ENCODE data around the gene LCNL1.

The LCNL1 gene

DNA sequence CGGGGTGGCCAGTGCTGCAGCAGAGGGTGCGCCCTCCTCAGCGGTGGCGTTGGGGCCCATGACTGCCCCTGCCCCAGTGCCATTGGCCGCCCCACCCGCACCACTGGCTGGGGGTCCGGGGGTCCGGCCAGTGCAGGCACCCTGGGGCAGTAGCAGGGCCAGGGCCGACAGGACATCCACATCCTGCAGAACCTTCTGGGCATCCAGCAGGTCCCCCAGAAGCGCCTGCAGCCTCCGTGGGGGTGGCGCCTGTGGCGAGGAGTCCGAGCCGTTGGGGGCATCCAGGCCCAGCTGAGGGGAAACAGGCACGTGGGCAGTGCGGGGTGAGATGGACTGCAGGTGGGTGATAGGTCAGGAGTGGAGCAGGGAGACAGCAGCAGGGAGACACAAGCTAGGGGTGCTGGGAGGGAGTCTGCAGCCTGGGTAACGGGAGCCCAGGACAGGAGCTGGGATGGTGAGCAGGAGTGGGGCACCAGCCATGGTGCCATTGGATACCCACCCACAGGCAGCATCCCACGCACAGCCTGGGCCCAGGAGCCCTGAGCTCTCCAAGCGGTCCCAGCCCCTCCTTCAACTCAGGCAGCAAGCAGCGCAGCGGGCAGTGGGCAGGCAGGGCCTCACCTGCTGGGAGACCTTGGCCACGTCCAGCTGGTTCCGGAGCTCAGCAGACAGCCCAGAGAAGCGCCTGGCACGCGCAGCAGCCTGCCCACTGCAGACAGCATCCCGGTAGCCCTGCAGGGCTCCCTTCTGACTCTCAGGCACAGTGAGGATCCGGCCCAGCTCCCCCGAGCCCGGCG is 38.2 kb downstream of the LCNL1 start:
- Histone ChIP-seq H3K4me2 (ENCODE audit: low read length) (no peak overlapping the region), H3K36me3 (ENCODE audit: control insufficient read depth, insufficient read depth, low read length) (no peaks in the 10 kb centered on the region)
- TF ChIP-seq, protein P1, sequence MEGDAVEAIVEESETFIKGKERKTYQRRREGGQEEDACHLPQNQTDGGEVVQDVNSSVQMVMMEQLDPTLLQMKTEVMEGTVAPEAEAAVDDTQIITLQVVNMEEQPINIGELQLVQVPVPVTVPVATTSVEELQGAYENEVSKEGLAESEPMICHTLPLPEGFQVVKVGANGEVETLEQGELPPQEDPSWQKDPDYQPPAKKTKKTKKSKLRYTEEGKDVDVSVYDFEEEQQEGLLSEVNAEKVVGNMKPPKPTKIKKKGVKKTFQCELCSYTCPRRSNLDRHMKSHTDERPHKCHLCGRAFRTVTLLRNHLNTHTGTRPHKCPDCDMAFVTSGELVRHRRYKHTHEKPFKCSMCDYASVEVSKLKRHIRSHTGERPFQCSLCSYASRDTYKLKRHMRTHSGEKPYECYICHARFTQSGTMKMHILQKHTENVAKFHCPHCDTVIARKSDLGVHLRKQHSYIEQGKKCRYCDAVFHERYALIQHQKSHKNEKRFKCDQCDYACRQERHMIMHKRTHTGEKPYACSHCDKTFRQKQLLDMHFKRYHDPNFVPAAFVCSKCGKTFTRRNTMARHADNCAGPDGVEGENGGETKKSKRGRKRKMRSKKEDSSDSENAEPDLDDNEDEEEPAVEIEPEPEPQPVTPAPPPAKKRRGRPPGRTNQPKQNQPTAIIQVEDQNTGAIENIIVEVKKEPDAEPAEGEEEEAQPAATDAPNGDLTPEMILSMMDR (IDR thresholded peaks at IDR 0.05) = no peak

DNA sequence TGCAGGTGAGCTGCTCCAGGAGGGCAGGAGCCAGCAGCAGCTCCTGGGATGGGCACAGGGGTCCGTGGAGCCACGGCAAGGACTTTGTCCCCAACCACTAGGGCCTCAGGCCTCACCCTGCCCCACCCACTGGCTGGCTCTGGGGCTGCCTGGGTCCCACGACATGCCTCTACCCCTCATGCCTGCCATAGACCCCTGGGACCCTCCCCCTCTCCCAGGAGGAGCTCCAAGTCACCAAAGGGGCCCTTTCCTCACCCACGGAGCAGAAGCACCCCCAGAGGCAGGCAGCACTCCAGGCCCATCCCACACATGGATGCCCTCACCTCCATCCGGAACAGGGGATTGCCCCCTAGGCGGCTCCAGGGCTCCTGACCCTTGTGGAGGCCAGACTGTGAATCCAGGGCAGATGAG is 38.8 kb downstream of the LCNL1 start:
- no peaks in the 10 kb centered on the region for H3K36me3 ChIP-seq (ENCODE audit: control insufficient read depth, insufficient read depth, low read length)

More for the DNA sequence above, 38.2 kb downstream of the LCNL1 start:
- Histone ChIP-seq H3K27me3 (ENCODE audit: control insufficient read depth, insufficient read depth, low read length) (no peaks in the 10 kb centered on the region), H3K27ac (no peak overlapping the region), H3K9me3 (ENCODE audit: control insufficient read depth, low read length) (no peaks in the 10 kb centered on the region), H2AFZ (no peak overlapping the region), H3K79me2 (no peaks in the 10 kb centered on the region), H3K4me3 (ENCODE audit: low read depth, low read length) (no peak overlapping the region), H3K9ac (no peak overlapping the region), H3K4me1 (peaks cover 1% of the 10 kb centered on the region)

DNA sequence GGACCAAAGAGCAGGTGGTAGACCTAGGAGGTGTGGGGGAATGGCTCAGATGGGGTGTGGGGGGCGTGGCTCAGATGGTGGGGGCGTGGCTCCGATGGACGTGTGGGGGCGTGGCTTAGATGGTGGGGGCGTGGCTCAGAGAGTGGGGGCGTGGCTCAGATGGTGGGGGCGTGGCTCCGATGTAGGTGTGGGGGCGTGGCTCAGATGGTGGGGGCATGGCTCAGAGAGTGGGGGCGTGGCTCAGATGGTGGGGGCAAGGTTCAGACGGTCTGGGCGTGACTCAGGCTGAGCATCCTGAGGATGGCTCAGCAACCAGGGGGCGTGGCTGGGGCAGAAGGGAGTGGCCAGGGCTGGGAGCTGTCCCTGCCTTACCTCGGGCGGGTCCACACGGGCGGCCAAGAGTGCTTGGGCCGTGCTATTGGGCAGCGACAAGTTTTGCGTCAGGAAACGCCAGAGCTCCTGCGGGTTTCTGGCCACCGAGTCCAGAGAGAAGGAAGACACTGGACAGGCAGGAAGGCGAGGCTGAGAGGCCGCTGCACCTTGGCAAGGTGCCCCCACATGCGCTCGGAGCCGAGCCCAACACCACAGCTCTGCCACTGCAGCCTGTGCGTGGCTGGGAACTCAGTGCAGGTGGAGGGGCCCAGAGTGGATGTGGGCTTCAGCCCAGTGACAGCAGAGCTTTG is 39.3 kb downstream of the LCNL1 start:
- H3K27ac ChIP-seq = no peak overlapping the region

More for the DNA sequence above, 38.8 kb downstream of the LCNL1 start:
- H3K4me3 ChIP-seq (ENCODE audit: low read depth, low read length) = no peak overlapping the region
- no peaks in the 10 kb centered on the region for H3K79me2 ChIP-seq
- no peak overlapping the region for H3K9ac ChIP-seq
- no peak overlapping the region for H3K27ac ChIP-seq
- H3K4me2 ChIP-seq (ENCODE audit: low read length) = no peak overlapping the region
- H3K27me3 ChIP-seq (ENCODE audit: control insufficient read depth, insufficient read depth, low read length) = no peaks in the 10 kb centered on the region
- TF ChIP-seq, protein P1 (IDR thresholded peaks at IDR 0.05) = no peak
- peaks cover 4% of the 10 kb centered on the region for H3K4me1 ChIP-seq
- H3K9me3 ChIP-seq (ENCODE audit: control insufficient read depth, low read length) = no peaks in the 10 kb centered on the region
- H2AFZ ChIP-seq = no peak overlapping the region

DNA sequence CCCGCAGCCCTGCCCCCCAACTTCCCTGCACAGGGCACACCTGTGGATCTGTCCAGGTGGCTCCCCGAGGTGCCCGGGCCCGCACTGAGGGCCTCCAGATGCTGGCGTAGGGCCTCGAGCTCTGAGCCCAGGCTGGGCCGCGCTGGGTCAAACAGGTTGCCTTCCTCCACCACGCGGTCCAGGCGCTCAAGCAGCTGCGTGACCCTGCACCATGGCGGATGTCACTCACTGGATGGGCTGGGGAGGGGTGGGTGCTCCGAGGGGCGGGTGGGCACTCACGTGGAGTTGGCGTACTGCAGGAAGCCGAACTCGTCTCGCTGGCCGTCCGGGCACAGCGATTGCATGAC is 39.8 kb downstream of the LCNL1 start:
- Histone ChIP-seq H3K36me3 (ENCODE audit: control insufficient read depth, insufficient read depth, low read length) (no peaks in the 10 kb centered on the region), H3K4me3 (ENCODE audit: low read depth, low read length) (no peak overlapping the region), H3K4me1 (peaks cover 9% of the 10 kb centered on the region), H3K27me3 (ENCODE audit: control insufficient read depth, insufficient read depth, low read length) (no peaks in the 10 kb centered on the region), H3K9ac (no peak overlapping the region), H3K9me3 (ENCODE audit: control insufficient read depth, low read length) (no peaks in the 10 kb centered on the region), H3K4me2 (ENCODE audit: low read length) (no peak overlapping the region), H2AFZ (no peak overlapping the region), H3K27ac (no peak overlapping the region), H3K79me2 (peaks cover 3% of the 10 kb centered on the region)
- TF ChIP-seq, protein P1 (IDR thresholded peaks at IDR 0.05) = no peak

More for the DNA sequence above, 39.3 kb downstream of the LCNL1 start:
- H3K79me2 ChIP-seq = peaks cover 1% of the 10 kb centered on the region
- no peak overlapping the region for H3K4me2 ChIP-seq (ENCODE audit: low read length)
- H3K4me1 ChIP-seq = peaks cover 8% of the 10 kb centered on the region
- H3K27me3 ChIP-seq (ENCODE audit: control insufficient read depth, insufficient read depth, low read length) = no peaks in the 10 kb centered on the region
- no peaks in the 10 kb centered on the region for H3K9me3 ChIP-seq (ENCODE audit: control insufficient read depth, low read length)
- TF ChIP-seq, protein P1 (IDR thresholded peaks at IDR 0.05) = no peak
- H3K36me3 ChIP-seq (ENCODE audit: control insufficient read depth, insufficient read depth, low read length) = no peaks in the 10 kb centered on the region
- no peak overlapping the region for H3K4me3 ChIP-seq (ENCODE audit: low read depth, low read length)
- H3K9ac ChIP-seq = no peak overlapping the region
- no peak overlapping the region for H2AFZ ChIP-seq
